Chondrocyte (in vitro differentiated cells): ENCODE measurements around the gene SPOCK1. TPM values are rescaled to one million over a fixed set of nuclear protein-coding genes. Genes with fewer than 3 reads are reported as not detected.
A peak's percentile ranks its signal among the peaks of the same experiment; 100 is the strongest.
"Not testable (repeated sequence)": the region's sequence is repeated elsewhere in the genome, so short reads cannot be mapped to it uniquely, and the experiment has no call there.

ENCODE experiments used
- DNase-seq: peaks from one replicate; pipeline ENCODE4 v3.0.0; 2021; ENCODE audit warnings: mixed read lengths, low spot score
- H3K27ac Mint-ChIP-seq: one replicate; pipeline ENCODE4 v1.8.0; 2021; ENCODE audit warnings: mild to moderate bottlenecking, moderate library complexity, mixed read lengths; ENCODE audit not compliant: unreplicated experiment
- H3K27me3 Mint-ChIP-seq: 2 replicates; pipeline ENCODE4 v1.8.0; 2021; ENCODE audit warnings: low read depth, mixed read lengths
- H3K36me3 Mint-ChIP-seq: 2 replicates; pipeline ENCODE4 v1.8.0; 2021; ENCODE audit warnings: low read depth, mixed read lengths
- H3K4me1 Mint-ChIP-seq: 2 replicates; pipeline ENCODE4 v1.8.0; 2021; ENCODE audit warnings: low read depth, mild to moderate bottlenecking, mixed read lengths
- H3K4me3 Mint-ChIP-seq: one replicate; pipeline ENCODE4 v1.8.0; 2021; ENCODE audit warnings: mild to moderate bottlenecking, moderate library complexity, mixed read lengths; ENCODE audit not compliant: unreplicated experiment
- H3K9me3 Mint-ChIP-seq: 2 replicates; pipeline ENCODE4 v1.8.0; 2021; ENCODE audit warnings: low read depth, mixed read lengths
- total RNA-seq: library from RNA; stranded (reverse); gene quantifications from 3 replicates; pipeline ENCODE4 v1.2.1, GENCODE V29; 2021
- TF ChIP-seq, protein P1 (sequence below): fragments of 200-600 bp; sonication (generic); IDR thresholded peaks from 2 replicates; pipeline ENCODE4 v1.5.0; 2021; ENCODE audit warnings: antibody characterized with exemption, mild to moderate bottlenecking, moderate library complexity

Gene SPOCK1
- total RNA-seq, 1 donor from 2014 or later = 127 TPM

DNA sequence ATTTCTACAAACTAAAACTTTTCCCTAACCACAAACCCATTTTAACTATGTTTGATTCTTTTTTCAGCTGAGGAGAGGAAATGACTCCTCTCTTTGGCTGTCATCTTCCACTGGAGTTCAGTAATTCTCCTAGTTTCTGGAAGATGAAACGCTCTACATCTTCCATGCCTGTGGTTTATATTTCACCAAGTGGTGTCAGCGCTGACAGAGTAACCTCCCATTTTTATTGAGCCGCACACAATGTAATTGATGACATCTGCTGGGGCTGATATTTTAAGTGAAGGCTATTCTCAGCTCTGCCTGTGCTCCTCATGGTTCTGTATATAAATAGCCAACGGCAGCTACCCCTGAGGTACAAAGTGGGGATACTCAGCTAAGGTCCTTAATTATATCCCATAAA lies 234.6 kb downstream of the SPOCK1 start:
- no peak for DNase-seq

DNA sequence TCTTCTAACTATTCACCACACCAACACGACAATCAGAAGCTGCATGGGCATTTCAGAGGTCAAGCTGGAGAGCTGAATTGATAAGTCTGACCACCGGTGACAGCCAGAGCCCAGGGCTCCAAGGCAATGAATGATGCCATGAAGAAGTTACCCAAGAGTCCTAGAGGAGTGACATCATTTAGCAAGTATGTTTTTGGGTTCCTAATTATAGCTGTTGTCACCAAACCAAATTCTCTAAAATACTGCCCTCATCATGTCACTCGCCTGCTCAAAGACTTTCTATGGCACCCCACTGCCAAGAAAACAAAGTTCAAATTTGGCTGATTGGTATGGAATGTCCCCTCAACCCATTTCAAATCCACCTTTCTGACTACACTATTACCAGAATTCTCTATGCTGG lies 235.1 kb downstream of the SPOCK1 start:
- DNase-seq = no peak
- H3K9me3 Mint-ChIP-seq = peaks cover 2% of the 10 kb centered on the region
- peak overlapping the region; percentile 19 for H3K27ac Mint-ChIP-seq
- no peak overlapping the region for H3K4me3 Mint-ChIP-seq
- TF ChIP-seq, protein P1, sequence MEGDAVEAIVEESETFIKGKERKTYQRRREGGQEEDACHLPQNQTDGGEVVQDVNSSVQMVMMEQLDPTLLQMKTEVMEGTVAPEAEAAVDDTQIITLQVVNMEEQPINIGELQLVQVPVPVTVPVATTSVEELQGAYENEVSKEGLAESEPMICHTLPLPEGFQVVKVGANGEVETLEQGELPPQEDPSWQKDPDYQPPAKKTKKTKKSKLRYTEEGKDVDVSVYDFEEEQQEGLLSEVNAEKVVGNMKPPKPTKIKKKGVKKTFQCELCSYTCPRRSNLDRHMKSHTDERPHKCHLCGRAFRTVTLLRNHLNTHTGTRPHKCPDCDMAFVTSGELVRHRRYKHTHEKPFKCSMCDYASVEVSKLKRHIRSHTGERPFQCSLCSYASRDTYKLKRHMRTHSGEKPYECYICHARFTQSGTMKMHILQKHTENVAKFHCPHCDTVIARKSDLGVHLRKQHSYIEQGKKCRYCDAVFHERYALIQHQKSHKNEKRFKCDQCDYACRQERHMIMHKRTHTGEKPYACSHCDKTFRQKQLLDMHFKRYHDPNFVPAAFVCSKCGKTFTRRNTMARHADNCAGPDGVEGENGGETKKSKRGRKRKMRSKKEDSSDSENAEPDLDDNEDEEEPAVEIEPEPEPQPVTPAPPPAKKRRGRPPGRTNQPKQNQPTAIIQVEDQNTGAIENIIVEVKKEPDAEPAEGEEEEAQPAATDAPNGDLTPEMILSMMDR = no peak
- H3K4me1 Mint-ChIP-seq = peaks cover 7% of the 10 kb centered on the region
- no peaks in the 10 kb centered on the region for H3K36me3 Mint-ChIP-seq
- H3K27me3 Mint-ChIP-seq = no peaks in the 10 kb centered on the region

More for the DNA sequence above, 234.6 kb downstream of the SPOCK1 start:
- Mint-ChIP-seq H3K27me3 (no peaks in the 10 kb centered on the region), H3K9me3 (no peaks in the 10 kb centered on the region), H3K27ac (peak overlapping the region; percentile 19), H3K4me3 (no peak overlapping the region), H3K36me3 (no peaks in the 10 kb centered on the region), H3K4me1 (peaks cover 7% of the 10 kb centered on the region)
- TF ChIP-seq, protein P1 = no peak

DNA sequence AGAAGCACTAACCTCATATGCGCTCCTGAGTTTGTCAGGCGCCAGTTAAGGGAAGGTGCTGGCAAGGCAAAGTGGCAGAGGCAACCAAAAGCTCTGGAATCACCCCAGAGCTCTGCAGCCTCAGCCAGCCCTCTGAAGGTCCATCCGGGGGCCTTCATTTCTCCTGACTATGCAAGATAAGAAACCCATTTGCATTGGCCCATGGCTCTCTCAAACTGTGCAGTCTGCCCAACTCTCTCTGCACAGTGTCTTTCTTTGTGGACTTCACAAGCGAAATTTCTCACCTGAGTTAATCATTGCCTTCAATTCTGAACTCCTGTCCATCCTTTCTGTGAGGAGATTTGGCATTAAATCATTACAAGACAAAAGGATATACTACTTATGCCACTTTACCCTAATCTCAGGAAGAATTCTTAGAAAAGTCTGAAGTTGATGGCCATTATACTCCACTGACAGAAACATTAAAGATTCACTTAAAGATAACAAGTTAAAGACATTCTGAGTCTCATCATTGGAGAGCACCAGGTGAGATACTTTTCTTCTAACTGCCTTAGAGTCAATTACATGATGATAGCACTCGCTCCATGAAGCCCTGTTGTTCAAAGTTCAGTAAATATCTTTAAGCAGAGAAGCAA lies 235.6 kb downstream of the SPOCK1 start:
- peaks cover 4% of the 10 kb centered on the region for H3K9me3 Mint-ChIP-seq
- no peaks in the 10 kb centered on the region for H3K36me3 Mint-ChIP-seq
- H3K4me1 Mint-ChIP-seq = peaks cover 7% of the 10 kb centered on the region
- H3K4me3 Mint-ChIP-seq = no peak overlapping the region
- TF ChIP-seq, protein P1 = no peak
- no peaks in the 10 kb centered on the region for H3K27me3 Mint-ChIP-seq
- H3K27ac Mint-ChIP-seq = peak overlapping the region; percentile 9
- no peak for DNase-seq

DNA sequence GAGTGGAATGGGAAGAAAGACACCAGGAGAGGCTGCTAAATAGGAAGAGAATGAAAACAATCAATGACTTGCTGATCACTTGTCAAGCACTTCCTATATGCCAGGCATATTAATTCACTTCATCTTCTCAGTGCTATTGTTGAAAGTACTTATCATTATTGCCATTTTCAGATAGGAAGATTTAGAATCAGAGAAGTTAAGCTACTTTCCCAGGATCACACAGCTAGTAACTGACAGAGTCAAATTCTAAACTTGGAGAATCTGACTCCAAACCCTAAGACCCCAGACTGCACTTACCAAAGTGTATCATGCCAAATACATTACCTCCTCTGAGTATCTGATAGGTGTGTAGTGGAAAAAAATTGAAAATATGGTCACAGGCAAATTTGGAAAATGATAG lies 236.3 kb downstream of the SPOCK1 start:
- H3K9me3 Mint-ChIP-seq = peaks cover 4% of the 10 kb centered on the region
- H3K4me1 Mint-ChIP-seq = peaks cover 7% of the 10 kb centered on the region
- H3K27ac Mint-ChIP-seq = no peak overlapping the region
- TF ChIP-seq, protein P1 = no peak
- DNase-seq = no peak
- H3K4me3 Mint-ChIP-seq = no peak overlapping the region
- no peaks in the 10 kb centered on the region for H3K27me3 Mint-ChIP-seq
- no peaks in the 10 kb centered on the region for H3K36me3 Mint-ChIP-seq

DNA sequence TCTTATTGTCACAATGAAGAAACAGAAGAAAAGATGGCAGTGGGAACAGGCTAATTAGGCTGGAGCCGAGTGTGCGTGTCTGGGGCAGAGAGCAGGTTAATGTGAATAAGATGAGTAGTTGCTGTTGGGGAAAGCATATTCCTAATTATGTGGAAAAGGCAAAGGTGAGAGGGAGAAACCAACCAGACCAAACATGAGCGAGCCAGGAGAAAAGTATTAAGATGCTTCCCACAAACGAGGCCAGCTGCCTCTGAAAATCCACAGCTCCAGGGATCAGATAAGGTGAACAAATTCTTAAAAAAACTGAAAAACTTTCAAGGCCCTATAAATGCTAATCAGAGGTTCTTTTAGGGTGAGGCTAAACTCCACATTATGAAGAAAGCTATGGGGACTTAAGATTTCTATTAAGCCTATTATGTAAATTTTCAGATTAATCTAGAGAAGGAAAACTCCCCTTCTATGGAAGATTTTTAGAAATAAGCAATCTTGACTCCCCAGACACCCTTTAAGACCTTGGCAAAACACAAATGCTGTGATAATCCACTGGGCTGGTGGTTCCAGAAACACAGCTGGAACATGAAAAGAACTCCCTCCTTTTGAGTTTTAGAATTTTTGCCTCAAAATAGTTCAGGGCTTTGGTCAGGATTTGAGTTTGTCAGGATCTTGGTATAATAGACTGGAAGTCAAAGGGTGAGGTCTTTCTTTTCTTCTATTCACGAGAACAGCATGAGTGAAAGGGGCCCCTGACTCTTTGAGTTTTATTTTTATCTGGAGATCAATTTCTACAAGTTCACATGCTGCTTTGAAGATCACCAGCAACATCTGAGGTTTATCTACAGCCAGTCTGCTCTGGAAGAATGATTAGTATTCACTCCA lies 238.1 kb downstream of the SPOCK1 start:
- Mint-ChIP-seq H3K4me3 (no peak overlapping the region), H3K4me1 (peaks cover 7% of the 10 kb centered on the region), H3K36me3 (no peaks in the 10 kb centered on the region), H3K27ac (no peak overlapping the region), H3K9me3 (peaks cover 4% of the 10 kb centered on the region), H3K27me3 (no peaks in the 10 kb centered on the region)
- no peak for DNase-seq
- TF ChIP-seq, protein P1 = no peak

DNA sequence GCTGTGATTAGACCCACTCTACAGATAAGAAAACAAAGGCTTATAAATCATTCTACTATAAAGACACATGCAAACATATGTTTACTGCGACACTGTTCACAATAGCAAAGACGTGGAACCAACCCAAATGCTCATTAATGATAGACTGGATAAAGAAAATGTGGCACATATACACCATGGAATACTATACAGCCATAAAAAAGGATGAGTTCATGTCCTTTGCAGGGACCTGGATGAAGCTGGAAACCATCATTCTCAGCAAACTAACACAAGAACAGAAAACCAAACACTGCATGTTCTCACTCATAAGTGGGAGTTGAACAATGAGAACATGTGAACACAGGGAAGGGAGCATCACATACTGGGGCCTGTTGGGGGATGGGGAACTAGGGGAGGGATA lies 240.0 kb downstream of the SPOCK1 start:
- H3K4me1 Mint-ChIP-seq, H3K4me3 Mint-ChIP-seq, H3K27ac Mint-ChIP-seq, DNase-seq, H3K27me3 Mint-ChIP-seq, H3K9me3 Mint-ChIP-seq, H3K36me3 Mint-ChIP-seq: not testable (repeated sequence)
